A549 (cell line): Measurements from ENCODE around the gene CD164L2. TPM values are rescaled to one million over a fixed set of nuclear protein-coding genes. Genes with fewer than 3 reads are reported as not detected.

Experiments
- ATAC-seq, 2 experiments: fragments of 200-7000 bp in 1 of 2; fragments of >200 bp in 1 of 2; cut with Nextera tagmentation in 1 of 2; cut with Tn5 transposase in 1 of 2; 3 replicates each; pipeline versions ENCODE4 v1.8.0 to v1.9.1; 2018 to 2020; ENCODE audit warnings: mild to moderate bottlenecking in 1 of 2, moderate library complexity in 1 of 2
- CTCF ChIA-PET: fragments of 300-600 bp; sonication (Branson Sonifier 250); formaldehyde crosslinking; extraction: SDS; loops from one replicate; lab custom pipeline; 2021; ENCODE audit warnings: antibody characterized with exemption, inconsistent platforms; lab: Yijun Ruan, JAX
- POLR2A ChIA-PET: fragments of 350-600 bp; formaldehyde crosslinking; extraction: SDS; loops from one replicate; lab custom pipeline; 2021; ENCODE audit warnings: antibody characterized with exemption, inconsistent platforms; lab: Yijun Ruan, JAX
- DNase-seq, 2 experiments: peaks; one replicate each; pipeline versions ENCODE4 v3.0.0 to v3.0.0-alpha.2; 2011 to 2016; ENCODE audit warnings: low read depth in 1 of 2, low spot score in 1 of 2
- FAIRE-seq: peaks from 2 replicates; lab custom pipeline; 2011; peaks lifted over from hg19 to GRCh38; lab: Jason Lieb, UNC
- H3K27ac ChIP-seq, 2 experiments: fragments of >200 bp; sonication (Bioruptor Twin); formaldehyde crosslinking; 3 replicates each; pipeline ENCODE4 v1.5.1; 2016 to 2017
- H3K4me1 ChIP-seq: fragments of >200 bp; sonication (Bioruptor Twin); formaldehyde crosslinking; 3 replicates; pipeline ENCODE4 v1.6.1; 2016
- H3K4me2 ChIP-seq: fragments of >200 bp; sonication (Bioruptor Twin); formaldehyde crosslinking; 3 replicates; pipeline ENCODE4 v1.6.1; 2016
- H3K4me3 ChIP-seq: fragments of >200 bp; sonication (Bioruptor Twin); formaldehyde crosslinking; 3 replicates; pipeline ENCODE4 v1.5.1; 2016
- H3K9me3 ChIP-seq: fragments of >200 bp; sonication (Bioruptor Twin); formaldehyde crosslinking; 3 replicates; pipeline ENCODE4 v1.6.1; 2016
- CBX2 ChIP-seq: fragments of 200-600 bp; sonication (generic); IDR thresholded peaks from 2 replicates; pipeline ENCODE4 v1.6.1; 2016; ENCODE audit warnings: low read depth, mild to moderate bottlenecking, borderline replicate concordance
- CTCF ChIP-seq: fragments of >200 bp; sonication (Bioruptor Twin); formaldehyde crosslinking; IDR thresholded peaks from 3 replicates; pipeline ENCODE4 v1.5.1; 2016
- EHF ChIP-seq: fragments of 250-450 bp; sonication (Bioruptor Pico); IDR thresholded peaks from 2 replicates; pipeline ENCODE4 v1.5.0; 2020; ENCODE audit warnings: mild to moderate bottlenecking
- FOSL2 ChIP-seq, 2 experiments: fragments of 450-650 bp in 1 of 2; fragments of >200 bp in 1 of 2; sonication (Bioruptor Twin) in 1 of 2; formaldehyde crosslinking; IDR thresholded peaks; 2 replicates each; pipeline versions ENCODE4 v1.5.0 to v1.6.1; 2016 to 2020; ENCODE audit warnings: mild to moderate bottlenecking in 1 of 2, moderate library complexity in 1 of 2
- HES2 ChIP-seq: fragments of >200 bp; sonication (Bioruptor Twin); formaldehyde crosslinking; IDR thresholded peaks from 2 replicates; pipeline ENCODE4 v1.6.1; 2016
- HEYL ChIP-seq: fragments of 250-450 bp; sonication (Bioruptor Pico); IDR thresholded peaks from 2 replicates; pipeline ENCODE4 v1.8.0; 2021; ENCODE audit warnings: mild to moderate bottlenecking, moderate library complexity
- HOXA7 ChIP-seq: fragments of 250-450 bp; sonication (Bioruptor Pico); IDR thresholded peaks from 2 replicates; pipeline ENCODE4 v1.5.0; 2020; ENCODE audit warnings: mild to moderate bottlenecking, moderate library complexity
- HOXB5 ChIP-seq: fragments of 250-450 bp; sonication (Bioruptor Pico); IDR thresholded peaks from 2 replicates; pipeline ENCODE4 v1.5.0; 2020; ENCODE audit warnings: mild to moderate bottlenecking, moderate library complexity
- JUN ChIP-seq, 2 experiments: fragments of >200 bp; sonication (Bioruptor Twin); formaldehyde crosslinking; IDR thresholded peaks; 2 replicates in 1 of 2; 3 replicates in 1 of 2; pipeline ENCODE4 v1.6.1; 2016 to 2017
- JUNB ChIP-seq: fragments of >200 bp; sonication (Bioruptor Twin); formaldehyde crosslinking; IDR thresholded peaks from 2 replicates; pipeline ENCODE4 v1.6.1; 2016
- KDM1A ChIP-seq: fragments of 200-600 bp; sonication (generic); IDR thresholded peaks from 2 replicates; pipeline ENCODE4 v1.6.1; 2016; ENCODE audit warnings: low read depth, mild to moderate bottlenecking
- KDM5A ChIP-seq: fragments of 200-600 bp; sonication (generic); IDR thresholded peaks from 2 replicates; pipeline ENCODE4 v1.6.1; 2016; ENCODE audit warnings: antibody characterized with exemption, mild to moderate bottlenecking
- MAX ChIP-seq: IDR thresholded peaks from 2 replicates; pipeline ENCODE4 v1.6.1; 2012
- NPAS2 ChIP-seq: fragments of 250-450 bp; sonication (Bioruptor Pico); IDR thresholded peaks from 2 replicates; pipeline ENCODE4 v1.8.0; 2022; ENCODE audit warnings: mild to moderate bottlenecking, moderate library complexity, borderline replicate concordance
- RCOR1 ChIP-seq: fragments of 150-350 bp; IDR thresholded peaks from 2 replicates; pipeline ENCODE4 v1.6.1; 2014; ENCODE audit warnings: antibody characterized with exemption, low read length, low read depth
- TP53 ChIP-seq: fragments of 250-450 bp; sonication (Bioruptor Pico); IDR thresholded peaks from 2 replicates; pipeline ENCODE4 v1.5.0; 2021; ENCODE audit warnings: mild to moderate bottlenecking, moderate library complexity
- WGBS: methylation state at CpG from one replicate; pipeline ENCODE4 v1.1.6; 2017; ENCODE audit errors: missing lambda C conversion rate; 5-methylcytosine and 5-hydroxymethylcytosine counted together
- polyA plus RNA-seq, 4 experiments: library from polyadenylated mRNA; depleted of rRNA in 3 of 4; stranded (reverse); fragments of >200 nt; fragmentation: RNase III in 1 of 4; extraction: RNeasy Plus Mini Kit Qiagen cat#74134 plus additional on column Dnase treatment in 1 of 4; gene quantifications; 2 replicates in 3 of 4; 3 replicates in 1 of 4; pipeline ENCODE4 v1.2.3, GENCODE V29; 2011 to 2017
- TF ChIP-seq, protein P1 (sequence below): IDR thresholded peaks from 2 replicates; pipeline ENCODE4 v1.6.1; 2012
- TF ChIP-seq, protein P2 (sequence below): IDR thresholded peaks from 2 replicates; pipeline ENCODE4 v1.6.1; 2012; ENCODE audit warnings: low read depth, borderline replicate concordance
- TF ChIP-seq, protein P3 (sequence below): fragments of 250-450 bp; sonication (Bioruptor Pico); IDR thresholded peaks from 2 replicates; pipeline ENCODE4 v1.5.0; 2020; ENCODE audit warnings: low read depth, mild to moderate bottlenecking, moderate library complexity

Gene CD164L2
- polyA plus RNA-seq, 2 of the 4 experiments (the other 2 are of a cell fraction), result not detected

DNA sequence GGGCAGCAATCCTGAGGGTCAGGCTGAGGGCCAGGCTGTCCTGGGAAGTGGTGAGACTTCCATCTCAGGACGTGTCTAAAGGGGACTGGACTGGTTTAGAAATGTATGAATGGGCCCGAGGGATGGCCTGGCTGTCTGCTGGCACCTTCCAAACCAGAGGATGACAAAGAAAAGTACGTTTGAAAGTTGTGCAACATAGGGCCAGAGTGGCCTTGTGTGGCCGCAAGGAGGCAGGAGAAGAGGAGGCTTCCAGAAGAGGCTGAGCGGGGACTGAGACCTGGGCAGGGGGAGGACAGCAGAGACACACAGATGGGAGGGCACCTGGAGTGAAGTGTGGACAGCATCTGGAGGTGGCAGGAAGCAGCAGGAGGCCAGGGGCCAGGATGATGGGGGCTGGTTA is 43.9 kb downstream of the CD164L2 start (continued):
- TF ChIP-seq, protein P1, sequence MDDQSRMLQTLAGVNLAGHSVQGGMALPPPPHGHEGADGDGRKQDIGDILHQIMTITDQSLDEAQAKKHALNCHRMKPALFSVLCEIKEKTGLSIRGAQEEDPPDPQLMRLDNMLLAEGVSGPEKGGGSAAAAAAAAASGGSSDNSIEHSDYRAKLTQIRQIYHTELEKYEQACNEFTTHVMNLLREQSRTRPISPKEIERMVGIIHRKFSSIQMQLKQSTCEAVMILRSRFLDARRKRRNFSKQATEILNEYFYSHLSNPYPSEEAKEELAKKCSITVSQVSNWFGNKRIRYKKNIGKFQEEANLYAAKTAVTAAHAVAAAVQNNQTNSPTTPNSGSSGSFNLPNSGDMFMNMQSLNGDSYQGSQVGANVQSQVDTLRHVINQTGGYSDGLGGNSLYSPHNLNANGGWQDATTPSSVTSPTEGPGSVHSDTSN, result no peak
- no peak for TF ChIP-seq JUNB
- TF ChIP-seq RCOR1, result no peak
- TF ChIP-seq HEYL, result no peak
- no peak for TF ChIP-seq TP53
- TF ChIP-seq, protein P2, sequence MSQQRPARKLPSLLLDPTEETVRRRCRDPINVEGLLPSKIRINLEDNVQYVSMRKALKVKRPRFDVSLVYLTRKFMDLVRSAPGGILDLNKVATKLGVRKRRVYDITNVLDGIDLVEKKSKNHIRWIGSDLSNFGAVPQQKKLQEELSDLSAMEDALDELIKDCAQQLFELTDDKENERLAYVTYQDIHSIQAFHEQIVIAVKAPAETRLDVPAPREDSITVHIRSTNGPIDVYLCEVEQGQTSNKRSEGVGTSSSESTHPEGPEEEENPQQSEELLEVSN, result no peak
- TF ChIP-seq, all 56 proteins: peak for 0

GRCh38 chr1:27338751-27339150 is 44.4 kb downstream of the CD164L2 start:
- no peak overlapping the region for H3K4me3 ChIP-seq
- ATAC-seq (no peak), FAIRE-seq (no peak), DNase-seq (no peak)
- no peaks in the 10 kb centered on the region for H3K9me3 ChIP-seq
- POLR2A ChIA-PET, result no interaction called here
- H3K27ac ChIP-seq, result no peak overlapping the region
- CTCF ChIA-PET, result interaction anchor here (1.6 to 11.8 kb wide), 3 partner anchors 15 to 236 kb away, joined by 4 to 134 read pairs (median 21); no protein-coding TSS in a partner anchor
- peaks cover 18% of the 10 kb centered on the region for H3K4me1 ChIP-seq
- TF ChIP-seq JUNB, result no peak
- TF ChIP-seq MAX, result no peak
- TF ChIP-seq KDM5A, result no peak
- TF ChIP-seq JUN (IDR thresholded peaks at IDR 0.05), result no peak
- no peak for TF ChIP-seq KDM1A
- TF ChIP-seq CTCF, result no peak
- no peak for TF ChIP-seq HOXB5 (CRISPR knock-in tag)
- no peak overlapping the region for H3K4me2 ChIP-seq
- WGBS, result 96% methylated on average over 5 of the region's 6 CpGs

- TF ChIP-seq, protein P3, sequence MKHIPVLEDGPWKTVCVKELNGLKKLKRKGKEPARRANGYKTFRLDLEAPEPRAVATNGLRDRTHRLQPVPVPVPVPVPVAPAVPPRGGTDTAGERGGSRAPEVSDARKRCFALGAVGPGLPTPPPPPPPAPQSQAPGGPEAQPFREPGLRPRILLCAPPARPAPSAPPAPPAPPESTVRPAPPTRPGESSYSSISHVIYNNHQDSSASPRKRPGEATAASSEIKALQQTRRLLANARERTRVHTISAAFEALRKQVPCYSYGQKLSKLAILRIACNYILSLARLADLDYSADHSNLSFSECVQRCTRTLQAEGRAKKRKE (CRISPR knock-in tag), result no peak
- TF ChIP-seq HES2 (no peak), NPAS2 (CRISPR knock-in tag) (no peak), HOXA7 (CRISPR knock-in tag) (no peak), EHF (CRISPR knock-in tag) (no peak), HEYL (no peak), FOSL2 (IDR thresholded peaks at IDR 0.05) (no peak), FOSL2 (CRISPR knock-in tag; IDR thresholded peaks at IDR 0.05) (no peak), CBX2 (no peak)
- TF ChIP-seq, all 56 proteins: peak for 0
- CTCF ChIA-PET, result interaction anchor here (0.8 to 11.8 kb wide), 5 partner anchors 10 to 40 kb away, joined by 3 to 134 read pairs (median 3); partner anchors contain the start of gene MAP3K6
- Histone ChIP-seq H3K4me2 (no peak overlapping the region), H3K4me1 (peaks cover 12% of the 10 kb centered on the region), H3K27ac (no peak overlapping the region), H3K9me3 (no peaks in the 10 kb centered on the region), H3K4me3 (no peak overlapping the region)
- POLR2A ChIA-PET, result no interaction called here
- no peak for ATAC-seq
- no peak for DNase-seq
- 95% methylated on average over 5 of the region's 5 CpGs for WGBS
- no peak for FAIRE-seq
Measured at GRCh38 chr1:27336756-27337155, 46.4 kb downstream of the CD164L2 start.
